Suppressor macrophage treated with lipopolysaccharide for 4 hours (primary cell): Measurements from ENCODE around the gene PSMC3IP.
"Not testable (repeated sequence)": the region's sequence is repeated elsewhere in the genome, so short reads cannot be mapped to it uniquely, and the experiment has no call there.

Source experiments
- DNase-seq: peaks from one replicate; pipeline ENCODE4 v3.0.0-alpha.2; 2020

PSMC3IP gene, protein sequence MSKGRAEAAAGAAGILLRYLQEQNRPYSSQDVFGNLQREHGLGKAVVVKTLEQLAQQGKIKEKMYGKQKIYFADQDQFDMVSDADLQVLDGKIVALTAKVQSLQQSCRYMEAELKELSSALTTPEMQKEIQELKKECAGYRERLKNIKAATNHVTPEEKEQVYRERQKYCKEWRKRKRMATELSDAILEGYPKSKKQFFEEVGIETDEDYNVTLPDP

DNA sequence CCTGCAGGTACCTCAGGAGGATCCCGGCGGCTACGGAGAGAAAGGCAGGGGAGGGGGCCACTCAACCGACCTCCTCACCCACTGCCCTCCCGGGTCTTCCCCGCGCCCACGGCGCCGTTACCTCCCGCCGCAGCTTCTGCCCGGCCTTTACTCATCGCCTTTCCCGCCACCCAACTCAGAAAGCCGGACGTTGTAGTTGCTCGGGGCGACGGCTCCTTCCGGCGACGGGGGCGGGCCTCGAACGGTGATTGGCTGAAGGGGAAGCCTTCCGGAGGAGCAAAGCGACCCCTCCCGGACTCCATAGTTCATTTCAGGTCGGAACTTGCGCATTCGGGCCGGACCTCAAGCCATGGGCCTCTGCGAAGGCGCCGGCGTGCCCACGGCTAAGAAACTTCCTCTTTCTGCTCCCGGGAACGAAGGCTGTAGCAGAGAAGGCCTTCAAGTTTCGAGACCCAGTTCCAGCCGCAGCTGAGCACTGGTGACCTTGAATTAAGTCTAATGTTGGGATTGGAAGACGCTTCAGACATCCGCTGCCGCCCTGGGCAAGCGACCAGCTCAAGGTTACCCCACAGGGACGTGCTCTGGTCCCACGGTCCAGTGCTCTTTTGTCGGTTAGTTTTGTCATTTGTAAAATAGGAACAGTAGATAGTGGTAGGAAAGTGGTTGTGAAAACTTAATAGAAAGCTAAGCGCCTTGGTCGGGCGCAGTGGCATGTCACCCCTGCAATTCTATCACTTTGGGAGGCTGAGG, at the start of gene PSMC3IP:
Gene PSMC3IP (minus strand): TSS at position 198 of the 750 bp plus-strand sequence. CDS start 43 bp downstream, at position 155.
- peak; percentile 99 for DNase-seq

DNA sequence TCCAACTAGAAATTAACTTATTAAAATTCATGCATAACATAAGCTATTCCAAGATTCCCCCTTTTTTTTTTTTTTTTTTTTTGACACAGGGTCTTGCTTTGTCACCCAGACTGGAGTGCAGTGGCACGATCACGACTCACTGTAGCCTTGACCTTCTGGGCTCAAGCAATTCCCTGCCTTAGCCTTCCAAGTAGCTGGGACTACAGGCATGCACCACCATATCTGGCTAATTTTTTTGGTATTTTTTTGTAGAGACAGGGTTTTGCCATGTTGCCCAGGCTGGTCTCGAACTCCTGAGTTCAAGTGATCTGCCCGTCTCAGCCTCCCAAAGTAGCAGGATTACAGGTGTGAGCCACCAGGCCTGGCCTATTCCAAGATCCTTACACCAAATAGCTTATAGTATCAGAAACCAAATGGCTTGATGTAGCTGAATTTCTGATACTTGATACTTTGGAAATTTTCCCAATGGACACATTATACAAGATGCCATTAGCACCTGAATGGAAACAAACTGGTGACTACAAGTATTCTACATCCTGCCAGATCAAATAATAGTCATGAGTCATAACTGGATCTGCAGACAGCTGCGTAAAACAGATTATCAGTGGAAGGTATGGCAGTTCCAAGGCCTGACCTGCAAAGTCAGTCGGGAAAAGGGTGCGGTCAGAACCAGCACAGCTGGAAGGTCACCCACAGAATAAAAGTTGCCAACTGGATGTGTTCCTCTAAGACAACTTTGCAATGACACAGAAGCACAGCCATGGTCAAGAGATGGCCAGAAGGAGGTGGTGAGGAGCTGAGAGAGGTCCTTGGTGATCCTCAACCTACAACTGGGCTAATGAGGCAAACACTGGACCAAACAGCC, 46.4 kb upstream of the PSMC3IP start:
- DNase-seq = no peak

DNA sequence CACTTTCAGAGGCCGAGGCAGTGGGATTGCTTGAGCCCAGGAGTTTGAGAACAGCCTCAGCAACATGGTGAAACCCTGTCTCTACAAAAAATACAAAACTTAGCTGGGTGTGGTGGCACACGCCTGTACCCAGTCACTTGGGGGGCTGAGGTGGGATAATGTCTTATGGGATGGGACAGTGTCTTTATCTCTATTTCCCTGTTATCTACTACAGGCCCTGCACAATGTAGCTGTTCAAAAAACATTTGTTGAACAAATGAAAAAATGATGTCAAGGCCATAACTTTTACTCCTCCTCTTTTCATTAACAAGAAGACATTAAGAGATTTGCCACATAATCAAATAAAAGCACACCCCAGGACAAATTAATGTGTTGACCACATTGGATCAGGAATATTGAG, 45.7 kb upstream of the PSMC3IP start:
- no peak for DNase-seq

DNA sequence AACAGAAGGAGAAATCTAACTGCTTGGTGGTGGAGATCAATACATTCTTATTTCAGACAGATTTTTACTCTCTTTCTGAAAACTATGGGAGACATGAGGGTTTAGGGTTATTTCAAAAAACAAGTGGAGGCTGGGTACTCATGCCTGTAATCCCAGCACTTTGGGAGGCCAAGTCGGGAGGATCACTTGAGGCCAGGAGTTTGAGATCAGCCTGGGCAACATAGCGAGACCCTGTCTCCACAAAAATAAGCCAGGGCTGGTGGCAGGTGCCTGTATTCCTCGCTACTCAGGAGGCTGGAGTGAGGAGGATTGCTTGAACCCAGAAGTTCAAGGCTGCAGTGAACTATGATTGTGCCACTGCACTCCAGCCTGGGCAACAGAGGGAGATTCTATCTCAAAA, 44.5 kb upstream of the PSMC3IP start:
- DNase-seq = not testable (repeated sequence)

DNA sequence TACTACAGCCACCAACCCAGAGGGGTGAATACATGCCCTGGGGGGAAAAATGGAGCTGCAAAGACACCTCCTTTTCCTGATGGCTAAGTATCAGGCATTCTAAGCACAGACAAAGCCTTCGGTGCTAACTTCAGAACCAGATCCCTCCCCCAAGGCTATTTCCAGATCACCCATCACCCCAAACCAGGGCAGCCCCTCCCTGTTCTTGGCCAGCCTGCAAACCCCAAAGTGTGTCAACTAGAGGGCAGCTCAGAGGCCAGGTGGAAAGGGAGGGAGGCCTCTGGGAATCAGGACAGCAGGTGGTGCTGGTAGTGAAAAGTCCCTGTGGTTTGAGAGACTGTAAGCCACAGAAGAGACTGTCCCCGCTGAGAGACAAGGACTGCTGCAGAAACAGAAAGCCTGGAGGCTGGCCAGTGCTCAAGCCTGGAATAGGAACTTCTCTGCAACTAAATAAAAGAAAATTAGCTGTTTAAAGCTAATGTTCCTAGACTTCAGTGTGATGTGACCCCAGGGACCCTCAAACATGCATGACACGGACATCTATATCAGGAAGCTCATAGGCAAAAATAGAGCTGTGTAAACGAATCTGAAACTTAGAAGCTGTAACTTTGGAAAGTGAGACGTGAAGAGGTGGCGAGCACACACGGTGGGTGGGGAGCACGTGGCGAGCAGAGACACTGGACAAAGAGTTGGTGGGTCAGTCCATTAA, 41.1 kb upstream of the PSMC3IP start:
- no peak for DNase-seq

DNA sequence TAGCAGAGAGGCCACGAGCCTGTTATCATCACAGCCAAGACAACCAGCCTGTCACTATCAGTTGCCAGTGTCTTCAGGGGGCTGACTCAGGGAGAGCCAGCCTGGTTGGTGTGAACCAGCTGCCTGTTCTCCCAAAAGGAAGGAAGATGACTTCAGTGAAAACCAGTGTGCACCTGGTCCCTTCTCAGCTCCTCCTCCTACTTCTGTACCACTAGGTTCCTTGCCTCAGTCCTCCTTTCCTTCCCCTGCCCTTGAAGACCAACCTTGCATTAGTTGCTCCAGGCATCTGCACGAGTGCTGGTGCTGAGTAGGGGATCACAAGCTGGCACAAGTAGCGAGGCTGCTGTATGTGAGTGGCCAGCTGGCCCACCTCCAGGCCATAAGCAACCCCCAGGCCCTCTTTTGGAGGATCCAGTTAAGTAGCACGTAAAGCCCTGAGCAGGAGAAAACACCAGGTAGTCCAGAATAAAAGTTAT, 40.5 kb upstream of the PSMC3IP start:
- no peak for DNase-seq

DNA sequence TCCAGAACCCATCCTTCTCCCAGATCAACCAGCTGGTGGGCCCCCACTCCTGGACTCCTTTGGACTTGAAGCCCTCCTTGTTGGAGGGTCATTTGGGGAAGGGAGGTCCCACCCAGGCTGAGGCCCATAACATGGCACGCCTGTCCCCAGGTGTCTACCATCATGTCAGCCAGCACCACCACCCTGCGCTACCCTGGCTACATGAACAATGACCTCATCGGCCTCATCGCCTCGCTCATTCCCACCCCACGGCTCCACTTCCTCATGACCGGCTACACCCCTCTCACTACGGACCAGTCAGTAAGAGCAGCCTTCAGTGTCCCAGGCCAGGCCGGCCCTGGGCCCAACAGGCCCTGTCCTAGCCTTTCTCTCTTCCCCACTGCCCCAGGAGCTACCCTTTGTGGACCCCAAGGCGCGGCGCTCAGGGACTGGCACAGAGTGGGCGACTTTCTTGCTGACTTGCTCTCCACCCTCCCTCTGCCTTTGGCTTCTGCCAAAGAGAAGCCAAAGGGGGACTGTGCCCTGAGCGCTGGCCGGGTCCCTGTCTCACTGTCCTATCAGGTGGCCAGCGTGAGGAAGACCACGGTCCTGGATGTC, 36.3 kb upstream of the PSMC3IP start:
- no peak for DNase-seq

DNA sequence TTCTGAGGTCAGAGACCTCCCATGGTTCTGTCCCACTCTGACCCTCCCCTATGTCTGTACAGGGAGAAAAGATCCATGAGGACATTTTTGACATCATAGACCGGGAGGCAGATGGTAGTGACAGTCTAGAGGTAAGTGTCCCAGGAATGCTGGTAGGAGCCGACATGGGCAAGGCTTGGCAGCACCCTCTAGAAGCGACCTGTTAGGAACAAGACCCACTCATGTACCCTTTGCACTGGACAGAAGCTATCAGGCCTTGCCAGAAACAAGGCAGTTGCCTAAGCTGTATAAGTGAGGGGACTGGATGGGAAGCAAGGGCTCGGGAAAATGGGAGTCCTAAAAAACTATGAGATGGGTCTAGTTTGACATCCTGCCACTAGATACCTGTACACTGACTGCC, 34.5 kb upstream of the PSMC3IP start:
- no peak for DNase-seq

DNA sequence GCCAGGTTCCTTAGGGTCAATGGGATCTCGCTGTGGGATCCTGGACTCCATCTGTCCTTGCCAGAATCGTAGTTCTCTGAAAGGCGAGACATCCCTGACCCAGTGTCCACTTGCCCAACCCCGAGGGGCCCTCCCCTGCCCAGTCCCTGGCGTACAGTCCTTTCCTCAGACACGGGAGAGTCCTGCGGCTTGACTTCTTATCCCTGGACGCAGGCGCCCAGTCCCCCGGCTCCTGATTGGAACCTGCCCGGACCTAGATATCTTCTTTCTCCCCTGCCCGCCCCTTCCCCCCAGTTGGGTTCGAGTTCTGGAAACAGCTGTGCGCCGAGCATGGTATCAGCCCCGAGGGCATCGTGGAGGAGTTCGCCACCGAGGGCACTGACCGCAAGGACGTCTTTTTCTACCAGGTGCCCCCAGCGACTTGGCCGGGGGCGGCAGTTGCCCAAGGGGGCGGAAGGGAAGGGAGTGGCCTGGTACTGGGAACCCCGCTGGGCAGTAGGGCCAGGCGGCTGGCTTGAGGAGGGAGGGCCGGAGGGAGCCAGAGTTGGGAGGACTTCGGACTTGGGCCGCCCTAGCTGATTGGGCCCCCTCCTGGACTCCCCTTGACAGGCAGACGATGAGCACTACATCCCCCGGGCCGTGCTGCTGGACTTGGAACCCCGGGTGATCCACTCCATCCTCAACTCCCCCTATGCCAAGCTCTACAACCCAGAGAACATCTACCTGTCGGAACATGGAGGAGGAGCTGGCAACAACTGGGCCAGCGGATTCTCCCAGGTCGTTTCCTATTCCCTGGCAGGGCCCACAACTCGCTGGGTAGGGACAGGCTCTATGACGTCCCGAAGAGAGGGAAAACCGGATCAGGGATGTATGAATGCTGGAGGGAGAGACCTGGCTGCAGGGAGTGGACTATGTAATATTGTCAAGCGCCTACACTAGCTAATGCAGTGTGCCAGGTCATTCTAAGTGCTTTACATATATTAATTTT, 32.6 kb upstream of the PSMC3IP start:
- peak; percentile 11 for DNase-seq

DNA sequence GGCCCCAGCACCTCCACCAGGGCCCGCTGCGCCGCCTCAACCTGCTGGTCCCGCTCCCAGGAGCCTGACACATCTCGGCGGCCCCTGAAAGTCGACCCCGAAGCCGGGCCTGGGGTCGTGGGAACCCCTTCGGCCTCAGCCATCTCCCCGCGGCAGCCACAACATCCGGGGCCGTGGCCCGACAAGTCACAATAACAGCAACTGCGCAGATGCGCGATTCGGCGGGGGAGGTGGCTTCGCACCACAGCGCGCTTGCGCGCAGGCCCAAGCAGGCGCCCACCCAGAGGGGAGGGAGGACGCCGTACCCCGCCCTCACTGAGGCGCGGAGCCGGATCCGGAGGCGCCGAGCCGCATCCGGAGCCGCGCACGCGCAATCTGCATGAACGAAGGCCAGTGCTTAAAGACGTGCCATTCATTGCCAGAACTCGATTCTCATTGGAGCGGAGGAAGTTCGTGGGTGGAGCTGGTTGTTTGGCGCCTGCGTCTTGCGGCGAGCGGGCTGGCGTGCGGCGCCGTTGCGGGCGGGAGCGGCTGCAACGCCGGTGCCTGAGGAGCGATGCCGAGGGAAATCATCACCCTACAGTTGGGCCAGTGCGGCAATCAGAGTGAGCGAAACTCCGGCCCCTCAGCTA, 31.8 kb upstream of the PSMC3IP start, which contains the start of the genes RETREG3 and TUBG1:
Gene RETREG3 (minus strand): TSS at position 193 of the 632 bp plus-strand sequence. CDS start 50 bp downstream, at position 143.
Gene TUBG1 (plus strand): TSS at position 502 of the 632 bp plus-strand sequence. CDS start 55 bp downstream, at position 557.
- DNase-seq = peak; percentile 100

DNA sequence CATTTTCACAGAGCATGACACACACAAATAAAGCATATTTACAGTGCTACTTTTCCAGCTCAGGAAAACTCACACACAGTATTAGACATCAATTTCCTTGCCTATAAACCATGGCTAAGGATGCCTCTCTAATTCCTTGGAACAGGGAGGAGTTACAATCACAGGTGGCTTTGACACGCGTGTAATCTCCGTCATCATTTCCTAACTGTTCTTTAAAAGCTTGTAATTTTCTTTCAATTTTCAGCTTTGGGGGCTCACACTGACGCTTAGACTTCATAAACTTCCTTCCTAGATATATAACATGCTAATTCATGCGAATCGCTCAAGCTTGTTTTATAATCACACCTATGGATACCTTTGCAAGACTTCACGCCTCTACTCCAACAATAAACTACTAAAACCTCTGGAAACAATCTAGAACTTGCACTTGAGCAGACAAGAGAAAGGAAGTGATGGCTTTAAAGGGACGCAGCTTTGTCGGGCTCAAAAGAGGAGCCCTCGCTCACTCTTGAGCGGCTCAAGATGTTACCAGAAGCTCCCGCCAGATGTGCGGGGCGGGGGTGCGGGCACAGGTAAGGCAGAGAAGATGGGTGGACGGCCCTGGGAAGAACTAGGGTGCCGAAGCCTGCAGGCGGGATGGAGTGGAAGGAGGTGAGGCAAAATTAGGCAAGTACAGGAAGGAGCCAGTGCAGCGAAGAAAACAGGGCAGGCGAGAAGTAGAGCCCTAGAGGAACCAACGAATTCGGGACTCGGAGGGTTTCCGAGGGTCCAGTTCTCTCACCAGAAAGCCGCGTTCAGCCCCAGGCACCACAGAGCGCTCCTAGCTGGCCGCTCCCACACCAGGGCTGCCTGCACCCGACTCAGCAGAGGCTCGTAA, 31.0 kb upstream of the PSMC3IP start:
- DNase-seq = peak; percentile 15

DNA sequence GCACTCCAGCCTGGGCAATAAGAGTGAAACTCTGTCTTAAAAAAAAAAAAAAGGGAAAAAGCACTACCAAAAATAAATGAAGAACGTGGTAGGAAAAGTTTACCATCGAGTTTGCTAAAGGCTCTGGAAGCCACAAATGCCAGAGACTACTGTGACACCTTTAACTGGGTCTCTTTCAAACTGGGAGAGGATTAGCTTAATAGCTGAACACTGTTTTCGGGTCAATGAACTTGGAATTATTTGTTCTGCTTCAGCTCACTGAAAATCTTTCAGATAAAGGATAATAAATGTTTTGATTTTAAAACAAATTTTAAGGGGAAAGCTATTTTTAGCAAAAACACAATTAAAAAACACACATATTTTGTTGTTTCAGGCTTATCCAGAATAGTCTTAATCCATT, 30.2 kb upstream of the PSMC3IP start:
- DNase-seq = no peak

DNA sequence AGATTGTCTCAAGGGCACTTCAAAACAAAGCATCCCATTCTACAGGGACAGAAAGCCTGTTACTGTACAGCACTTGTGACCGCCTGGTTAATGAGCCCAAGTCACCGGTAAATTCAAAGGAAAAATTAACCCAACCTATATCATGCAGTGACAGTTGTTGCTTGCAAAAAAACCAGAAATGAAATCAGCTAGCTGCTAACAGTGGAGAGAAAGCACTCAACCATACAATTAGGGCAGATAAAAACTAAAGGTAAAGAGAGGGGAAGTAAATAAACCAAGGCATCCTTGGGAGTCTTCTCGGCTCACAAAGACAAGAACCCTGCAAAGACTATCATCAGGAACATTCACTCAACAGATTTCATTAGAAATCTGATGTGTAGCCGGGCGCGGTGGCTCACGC, 25.8 kb upstream of the PSMC3IP start:
- no peak for DNase-seq

DNA sequence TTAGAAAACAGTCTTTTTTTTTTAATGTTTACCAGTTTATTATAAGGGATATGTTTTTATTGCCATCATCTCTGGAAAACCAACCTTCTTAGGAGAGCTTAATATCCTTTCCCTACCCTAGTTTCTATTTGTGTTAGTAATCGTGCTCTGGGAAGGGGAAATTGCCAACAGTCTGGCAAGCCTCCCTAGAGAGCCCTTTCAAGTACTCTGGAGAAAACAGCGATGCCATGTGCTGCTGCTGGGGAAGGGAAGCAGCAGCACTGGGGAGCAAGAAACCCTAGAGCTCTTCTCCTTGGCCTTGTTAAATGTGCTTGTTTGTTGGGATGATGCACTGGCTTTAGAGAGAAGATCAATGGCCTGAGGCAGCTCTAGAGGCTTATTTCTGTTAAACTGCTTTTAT, 21.4 kb upstream of the PSMC3IP start:
- DNase-seq = no peak

DNA sequence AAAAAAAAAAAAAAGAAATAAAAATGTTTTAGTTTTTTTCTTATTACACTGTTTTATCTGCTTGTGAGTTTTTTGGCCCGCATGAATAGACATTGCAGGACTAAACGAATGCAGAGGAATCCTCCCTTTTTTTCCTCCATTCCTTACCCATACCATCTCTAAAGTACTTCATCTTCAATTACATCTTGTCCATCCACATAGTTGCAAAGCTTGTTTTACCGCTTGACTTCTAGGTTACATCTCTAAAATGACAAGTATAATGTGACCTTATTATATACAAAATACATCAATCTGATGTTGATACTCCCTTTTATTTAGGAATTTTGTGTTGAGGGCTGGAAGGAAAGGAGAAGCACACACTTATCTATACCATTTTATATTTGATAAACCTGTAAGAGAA, 18.9 kb upstream of the PSMC3IP start:
- no peak for DNase-seq

DNA sequence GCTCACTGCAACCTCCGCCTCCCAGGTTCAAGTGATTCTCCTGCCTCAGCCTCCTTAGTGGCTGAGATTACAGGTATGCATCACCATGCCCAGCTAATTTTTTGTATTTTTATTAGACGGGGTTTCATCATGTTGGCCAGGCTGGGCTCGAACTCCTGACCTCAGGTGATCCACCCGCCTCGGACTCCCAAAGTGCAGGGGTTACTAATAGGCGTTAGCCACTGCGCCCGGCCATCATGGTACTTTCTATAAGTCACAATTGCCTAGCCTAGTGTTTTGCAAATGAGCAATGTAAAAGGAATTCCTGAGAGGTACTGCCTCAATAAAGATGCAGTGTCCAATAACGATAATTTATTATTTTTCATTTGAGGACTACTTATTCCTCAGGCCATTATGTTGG, 13.9 kb upstream of the PSMC3IP start:
- no peak for DNase-seq

DNA sequence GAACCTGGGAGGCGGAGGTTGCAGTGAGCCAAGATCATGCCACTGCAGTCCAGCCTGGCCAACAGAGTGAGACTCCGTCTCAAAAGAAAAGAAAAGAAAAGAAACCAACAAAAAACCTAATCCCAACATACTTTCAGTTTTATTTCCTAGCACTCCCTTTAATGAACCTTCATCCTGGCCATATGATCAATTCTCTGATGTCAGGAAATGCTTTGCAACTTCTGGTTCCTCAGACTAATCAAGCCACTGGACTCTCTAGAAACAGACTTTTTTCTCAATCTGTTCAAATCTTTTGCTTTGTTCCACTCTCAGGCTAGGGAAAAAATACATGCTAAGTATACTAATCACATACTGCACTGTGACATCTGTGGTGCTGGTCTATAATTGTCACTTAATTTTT, 13.4 kb upstream of the PSMC3IP start:
- DNase-seq = peak; percentile 34

DNA sequence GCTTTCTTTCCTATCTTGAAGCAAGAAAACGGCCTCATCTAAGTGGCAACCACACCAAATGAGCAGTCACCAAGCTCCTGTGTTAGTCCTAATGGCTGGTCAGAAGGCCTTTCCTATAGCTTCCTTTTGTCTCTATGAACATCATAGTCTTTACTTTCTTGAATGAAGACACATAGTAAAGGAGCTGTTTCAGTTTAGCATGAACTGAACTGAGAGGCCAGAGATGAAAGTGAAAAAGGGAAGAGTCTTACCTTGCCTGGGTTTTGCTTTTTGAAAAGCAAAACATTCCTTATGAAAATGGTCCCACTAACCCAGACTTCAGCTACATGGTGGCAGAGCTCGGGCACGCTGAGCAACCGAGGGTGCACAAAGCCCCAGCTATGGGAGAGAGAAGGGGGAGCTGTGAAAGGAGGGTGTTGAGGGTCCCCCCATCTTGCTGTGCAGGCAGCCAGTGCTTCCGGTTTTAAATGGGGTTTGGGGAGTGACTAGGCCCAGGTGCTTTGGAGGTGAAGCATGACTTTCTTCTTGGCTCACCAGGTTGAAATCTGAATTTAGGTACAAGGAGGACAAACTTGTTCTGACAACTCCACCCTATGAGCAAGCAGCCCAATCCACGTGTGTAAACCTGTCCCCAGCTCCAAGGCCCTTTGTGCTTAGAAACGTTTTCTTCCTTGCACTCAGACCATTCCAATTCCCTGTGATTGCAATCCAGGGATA, 9.1 kb upstream of the PSMC3IP start:
- no peak for DNase-seq

DNA sequence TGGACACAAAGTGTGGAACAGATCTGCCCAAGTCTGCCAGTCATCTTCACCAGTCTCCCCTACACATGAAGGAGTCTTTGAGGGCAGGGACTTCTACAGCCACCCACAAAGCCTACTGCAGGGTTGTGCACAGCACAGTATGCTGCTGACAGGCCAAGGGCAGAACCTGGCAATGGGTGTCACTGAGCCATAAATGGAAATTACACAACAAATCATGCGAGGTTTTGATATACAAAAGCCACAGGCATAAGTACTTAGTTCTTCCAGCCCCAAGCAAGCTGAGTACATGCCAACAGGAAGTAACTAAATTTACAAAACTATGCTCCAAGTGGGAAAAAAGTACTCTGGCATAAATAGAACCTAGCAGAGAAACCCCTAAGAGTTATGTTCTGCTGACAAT, 7.8 kb upstream of the PSMC3IP start:
- DNase-seq = peak; percentile 69
